Ishikawa (cell line): ENCODE results near the gene SLC27A2.

Experiments used
- CEBPB ChIP-seq: IDR thresholded peaks from 2 replicates; pipeline ENCODE4 v1.6.1; 2012
- CREB1 ChIP-seq: IDR thresholded peaks from 2 replicates; pipeline ENCODE4 v1.6.1; 2012; ENCODE audit warnings: low read depth
- EGR1 ChIP-seq: IDR thresholded peaks from 2 replicates; pipeline ENCODE4 v1.6.1; 2012
- EP300 ChIP-seq: IDR thresholded peaks from 2 replicates; pipeline ENCODE4 v1.6.1; 2012; ENCODE audit warnings: borderline replicate concordance
- FOXM1 ChIP-seq: IDR thresholded peaks from 2 replicates; pipeline ENCODE4 v1.6.1; 2012; ENCODE audit warnings: low read depth, borderline replicate concordance
- MAX ChIP-seq: IDR thresholded peaks from 2 replicates; pipeline ENCODE4 v1.6.1; 2012
- NFIC ChIP-seq: IDR thresholded peaks from 2 replicates; pipeline ENCODE4 v1.6.1; 2012
- RAD21 ChIP-seq: IDR thresholded peaks from 2 replicates; pipeline ENCODE4 v1.6.1; 2012; ENCODE audit warnings: low read depth
- REST ChIP-seq: IDR thresholded peaks from 2 replicates; pipeline ENCODE4 v1.6.1; 2012; ENCODE audit warnings: low read depth, mild to moderate bottlenecking
- TAF1 ChIP-seq: IDR thresholded peaks from 2 replicates; pipeline ENCODE4 v1.6.1; 2012; ENCODE audit warnings: low read depth, mild to moderate bottlenecking
- TCF12 ChIP-seq: IDR thresholded peaks from 2 replicates; pipeline ENCODE4 v1.6.1; 2012; ENCODE audit warnings: low read depth
- TEAD4 ChIP-seq: IDR thresholded peaks from 2 replicates; pipeline ENCODE4 v1.6.1; 2012
- USF1 ChIP-seq: IDR thresholded peaks from 2 replicates; pipeline ENCODE4 v1.6.1; 2012
- YY1 ChIP-seq: IDR thresholded peaks from 2 replicates; pipeline ENCODE4 v1.6.1; 2012; ENCODE audit warnings: low read depth
- ZBTB7A ChIP-seq: IDR thresholded peaks from 2 replicates; pipeline ENCODE4 v1.6.1; 2012; ENCODE audit warnings: low read depth

SLC27A2 gene

GRCh38 chr15:50252556-50252955 lies 70.6 kb downstream of the SLC27A2 start:
- TF ChIP-seq TAF1 (no peak), REST (no peak), FOXM1 (no peak), ZBTB7A (no peak), CEBPB (no peak), YY1 (no peak), EGR1 (no peak)

GRCh38 chr15:50256188-50257041 lies 74.4 kb downstream of the SLC27A2 start:
- TF ChIP-seq NFIC = no peak
- no peak for TF ChIP-seq USF1
- TF ChIP-seq FOXM1 = no peak
- TF ChIP-seq CREB1 = no peak

- TF ChIP-seq USF1 (no peak), CEBPB (no peak), FOXM1 (no peak), YY1 (no peak), REST (no peak), RAD21 (no peak), MAX (no peak), TEAD4 (no peak), CREB1 (no peak), NFIC (no peak), TAF1 (no peak), TCF12 (no peak), EGR1 (no peak), ZBTB7A (no peak), EP300 (no peak)
Observed at GRCh38 chr15:50257332-50257731, 75.3 kb downstream of the SLC27A2 start.

GRCh38 chr15:50257924-50258323 lies 75.9 kb downstream of the SLC27A2 start:
- TF ChIP-seq FOXM1 = no peak

GRCh38 chr15:50259276-50259675 lies 77.3 kb downstream of the SLC27A2 start:
- TF ChIP-seq YY1 = no peak
- TF ChIP-seq FOXM1 = no peak
- TF ChIP-seq CREB1 = no peak
- TF ChIP-seq TEAD4 = no peak
- TF ChIP-seq TCF12 = no peak
- no peak for TF ChIP-seq TAF1
- no peak for TF ChIP-seq USF1
- no peak for TF ChIP-seq CEBPB
- no peak for TF ChIP-seq REST
